ENCODE data around the gene GNRH2.

DNA sequence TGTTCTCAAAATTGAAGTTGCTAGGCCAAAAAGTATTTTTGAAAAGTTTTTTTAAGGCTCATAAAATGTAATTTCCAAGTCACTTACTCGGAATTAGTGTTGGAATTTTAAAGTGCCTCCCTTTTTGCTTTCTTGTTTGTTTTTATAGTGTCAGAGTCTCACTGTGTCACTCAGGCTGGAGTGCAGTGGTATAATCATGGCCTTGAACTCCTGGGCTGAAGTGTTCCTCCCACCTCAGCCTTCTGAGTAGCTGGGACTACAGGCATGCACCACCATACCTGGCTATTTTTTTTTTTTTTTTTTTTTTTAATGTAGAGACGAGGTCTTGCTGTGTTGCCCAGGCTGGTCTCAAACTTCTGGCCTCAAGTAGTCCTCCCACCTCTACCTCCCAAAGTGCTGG is 40.0 kb upstream of the GNRH2 start:
- no peak for TF ChIP-seq EP300 (IDR thresholded peaks at IDR 0.05)
- no peak for TF ChIP-seq POLR2AphosphoS5 (IDR thresholded peaks at IDR 0.05)
- TF ChIP-seq, protein P1, sequence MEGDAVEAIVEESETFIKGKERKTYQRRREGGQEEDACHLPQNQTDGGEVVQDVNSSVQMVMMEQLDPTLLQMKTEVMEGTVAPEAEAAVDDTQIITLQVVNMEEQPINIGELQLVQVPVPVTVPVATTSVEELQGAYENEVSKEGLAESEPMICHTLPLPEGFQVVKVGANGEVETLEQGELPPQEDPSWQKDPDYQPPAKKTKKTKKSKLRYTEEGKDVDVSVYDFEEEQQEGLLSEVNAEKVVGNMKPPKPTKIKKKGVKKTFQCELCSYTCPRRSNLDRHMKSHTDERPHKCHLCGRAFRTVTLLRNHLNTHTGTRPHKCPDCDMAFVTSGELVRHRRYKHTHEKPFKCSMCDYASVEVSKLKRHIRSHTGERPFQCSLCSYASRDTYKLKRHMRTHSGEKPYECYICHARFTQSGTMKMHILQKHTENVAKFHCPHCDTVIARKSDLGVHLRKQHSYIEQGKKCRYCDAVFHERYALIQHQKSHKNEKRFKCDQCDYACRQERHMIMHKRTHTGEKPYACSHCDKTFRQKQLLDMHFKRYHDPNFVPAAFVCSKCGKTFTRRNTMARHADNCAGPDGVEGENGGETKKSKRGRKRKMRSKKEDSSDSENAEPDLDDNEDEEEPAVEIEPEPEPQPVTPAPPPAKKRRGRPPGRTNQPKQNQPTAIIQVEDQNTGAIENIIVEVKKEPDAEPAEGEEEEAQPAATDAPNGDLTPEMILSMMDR (IDR thresholded peaks at IDR 0.05) = no peak
